ENCODE results near the gene C1orf105. TPM values are rescaled to one million over a fixed set of nuclear protein-coding genes. Genes with fewer than 3 reads are reported as not detected.

Gene C1orf105
- total and polyA plus RNA-seq, 10 of the 15 experiments (the other 5 are each of a cell fraction or from before 2014, with no cell fraction given), result not detected

DNA sequence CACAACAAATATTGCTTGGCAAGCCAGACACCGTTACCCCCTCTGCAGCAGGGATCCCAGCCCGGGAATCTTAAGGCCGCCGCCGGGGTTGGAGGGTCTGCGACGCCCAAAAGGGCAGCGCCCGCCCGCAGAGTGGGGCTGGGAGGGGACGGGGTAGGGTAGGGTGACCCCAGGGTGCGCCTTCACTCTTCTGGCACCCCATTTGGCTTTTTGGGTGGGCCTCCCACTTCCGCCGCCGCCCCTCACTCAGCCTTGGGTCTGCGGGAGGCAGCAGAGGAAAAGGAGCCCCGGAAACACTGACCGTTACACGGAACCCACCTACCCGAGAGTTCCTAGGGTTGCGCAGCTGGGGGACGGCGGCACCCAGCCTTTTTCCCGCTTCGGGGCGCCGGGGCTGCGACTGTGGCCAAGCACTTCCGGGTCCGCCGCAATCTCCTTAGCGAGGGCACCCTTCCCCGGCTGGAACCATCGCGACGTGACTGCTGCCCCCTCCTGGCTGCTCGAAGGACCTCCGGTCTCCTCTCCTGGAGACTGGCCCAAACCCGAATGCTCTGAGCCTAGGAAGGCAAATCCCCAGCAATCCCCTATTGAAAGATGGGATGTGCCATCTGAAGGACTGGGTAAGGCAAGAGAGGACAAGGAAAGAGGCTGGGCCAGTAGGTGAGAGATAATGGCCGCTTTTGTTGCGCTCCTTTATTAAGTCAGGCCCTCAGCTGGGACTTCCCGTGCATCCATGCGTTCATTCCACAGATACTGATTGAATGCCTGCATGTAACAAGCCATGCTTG, 23.4 kb downstream of the C1orf105 start, which contains the start of gene PIGC (continued):
- TF ChIP-seq GABPA (IDR thresholded peaks at IDR 0.05; ENCODE audit: low read depth) (peak; percentile 86), FOS (IDR thresholded peaks at IDR 0.05; ENCODE audit: borderline replicate concordance, extremely low read depth, insufficient read length) (no peak), BCL11A (IDR thresholded peaks at IDR 0.05; ENCODE audit: low read depth, low read length) (0 out of 2 replicates have a peak, but pooled peaks have one; percentile 6), IRF4 (IDR thresholded peaks at IDR 0.05; ENCODE audit: low read depth, low read length) (no peak), MTA3 (IDR thresholded peaks at IDR 0.05; ENCODE audit: borderline replicate concordance, low read length) (no peak), SMC3 (IDR thresholded peaks at IDR 0.05; ENCODE audit: borderline replicate concordance, low read length) (peak; percentile 87), SMAD5 (IDR thresholded peaks at IDR 0.05; ENCODE audit: low read depth) (no peak)
- TF ChIP-seq, protein P1, sequence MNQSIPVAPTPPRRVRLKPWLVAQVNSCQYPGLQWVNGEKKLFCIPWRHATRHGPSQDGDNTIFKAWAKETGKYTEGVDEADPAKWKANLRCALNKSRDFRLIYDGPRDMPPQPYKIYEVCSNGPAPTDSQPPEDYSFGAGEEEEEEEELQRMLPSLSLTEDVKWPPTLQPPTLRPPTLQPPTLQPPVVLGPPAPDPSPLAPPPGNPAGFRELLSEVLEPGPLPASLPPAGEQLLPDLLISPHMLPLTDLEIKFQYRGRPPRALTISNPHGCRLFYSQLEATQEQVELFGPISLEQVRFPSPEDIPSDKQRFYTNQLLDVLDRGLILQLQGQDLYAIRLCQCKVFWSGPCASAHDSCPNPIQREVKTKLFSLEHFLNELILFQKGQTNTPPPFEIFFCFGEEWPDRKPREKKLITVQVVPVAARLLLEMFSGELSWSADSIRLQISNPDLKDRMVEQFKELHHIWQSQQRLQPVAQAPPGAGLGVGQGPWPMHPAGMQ (IDR thresholded peaks at IDR 0.05; ENCODE audit: borderline replicate concordance), result no peak
- TF ChIP-seq, protein P2, sequence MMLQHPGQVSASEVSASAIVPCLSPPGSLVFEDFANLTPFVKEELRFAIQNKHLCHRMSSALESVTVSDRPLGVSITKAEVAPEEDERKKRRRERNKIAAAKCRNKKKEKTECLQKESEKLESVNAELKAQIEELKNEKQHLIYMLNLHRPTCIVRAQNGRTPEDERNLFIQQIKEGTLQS (IDR thresholded peaks at IDR 0.05; ENCODE audit: borderline replicate concordance, extremely low read depth, low read depth, low read length), result no peak
- TF ChIP-seq, protein P3, sequence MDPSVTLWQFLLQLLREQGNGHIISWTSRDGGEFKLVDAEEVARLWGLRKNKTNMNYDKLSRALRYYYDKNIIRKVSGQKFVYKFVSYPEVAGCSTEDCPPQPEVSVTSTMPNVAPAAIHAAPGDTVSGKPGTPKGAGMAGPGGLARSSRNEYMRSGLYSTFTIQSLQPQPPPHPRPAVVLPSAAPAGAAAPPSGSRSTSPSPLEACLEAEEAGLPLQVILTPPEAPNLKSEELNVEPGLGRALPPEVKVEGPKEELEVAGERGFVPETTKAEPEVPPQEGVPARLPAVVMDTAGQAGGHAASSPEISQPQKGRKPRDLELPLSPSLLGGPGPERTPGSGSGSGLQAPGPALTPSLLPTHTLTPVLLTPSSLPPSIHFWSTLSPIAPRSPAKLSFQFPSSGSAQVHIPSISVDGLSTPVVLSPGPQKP (IDR thresholded peaks at IDR 0.05; ENCODE audit: low read depth, low read length), result peak; percentile 83
- TF ChIP-seq, protein P4, sequence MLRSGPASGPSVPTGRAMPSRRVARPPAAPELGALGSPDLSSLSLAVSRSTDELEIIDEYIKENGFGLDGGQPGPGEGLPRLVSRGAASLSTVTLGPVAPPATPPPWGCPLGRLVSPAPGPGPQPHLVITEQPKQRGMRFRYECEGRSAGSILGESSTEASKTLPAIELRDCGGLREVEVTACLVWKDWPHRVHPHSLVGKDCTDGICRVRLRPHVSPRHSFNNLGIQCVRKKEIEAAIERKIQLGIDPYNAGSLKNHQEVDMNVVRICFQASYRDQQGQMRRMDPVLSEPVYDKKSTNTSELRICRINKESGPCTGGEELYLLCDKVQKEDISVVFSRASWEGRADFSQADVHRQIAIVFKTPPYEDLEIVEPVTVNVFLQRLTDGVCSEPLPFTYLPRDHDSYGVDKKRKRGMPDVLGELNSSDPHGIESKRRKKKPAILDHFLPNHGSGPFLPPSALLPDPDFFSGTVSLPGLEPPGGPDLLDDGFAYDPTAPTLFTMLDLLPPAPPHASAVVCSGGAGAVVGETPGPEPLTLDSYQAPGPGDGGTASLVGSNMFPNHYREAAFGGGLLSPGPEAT (IDR thresholded peaks at IDR 0.05; ENCODE audit: low read depth), result 0 out of 2 replicates have a peak, but pooled peaks have one; percentile 46
- TF ChIP-seq, protein P5, sequence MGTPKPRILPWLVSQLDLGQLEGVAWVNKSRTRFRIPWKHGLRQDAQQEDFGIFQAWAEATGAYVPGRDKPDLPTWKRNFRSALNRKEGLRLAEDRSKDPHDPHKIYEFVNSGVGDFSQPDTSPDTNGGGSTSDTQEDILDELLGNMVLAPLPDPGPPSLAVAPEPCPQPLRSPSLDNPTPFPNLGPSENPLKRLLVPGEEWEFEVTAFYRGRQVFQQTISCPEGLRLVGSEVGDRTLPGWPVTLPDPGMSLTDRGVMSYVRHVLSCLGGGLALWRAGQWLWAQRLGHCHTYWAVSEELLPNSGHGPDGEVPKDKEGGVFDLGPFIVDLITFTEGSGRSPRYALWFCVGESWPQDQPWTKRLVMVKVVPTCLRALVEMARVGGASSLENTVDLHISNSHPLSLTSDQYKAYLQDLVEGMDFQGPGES (IDR thresholded peaks at IDR 0.05), result no peak
- TF ChIP-seq, protein P6, sequence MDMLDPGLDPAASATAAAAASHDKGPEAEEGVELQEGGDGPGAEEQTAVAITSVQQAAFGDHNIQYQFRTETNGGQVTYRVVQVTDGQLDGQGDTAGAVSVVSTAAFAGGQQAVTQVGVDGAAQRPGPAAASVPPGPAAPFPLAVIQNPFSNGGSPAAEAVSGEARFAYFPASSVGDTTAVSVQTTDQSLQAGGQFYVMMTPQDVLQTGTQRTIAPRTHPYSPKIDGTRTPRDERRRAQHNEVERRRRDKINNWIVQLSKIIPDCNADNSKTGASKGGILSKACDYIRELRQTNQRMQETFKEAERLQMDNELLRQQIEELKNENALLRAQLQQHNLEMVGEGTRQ (IDR thresholded peaks at IDR 0.05; ENCODE audit: borderline replicate concordance, low read depth, low read length), result no peak
- TF ChIP-seq, protein P7, sequence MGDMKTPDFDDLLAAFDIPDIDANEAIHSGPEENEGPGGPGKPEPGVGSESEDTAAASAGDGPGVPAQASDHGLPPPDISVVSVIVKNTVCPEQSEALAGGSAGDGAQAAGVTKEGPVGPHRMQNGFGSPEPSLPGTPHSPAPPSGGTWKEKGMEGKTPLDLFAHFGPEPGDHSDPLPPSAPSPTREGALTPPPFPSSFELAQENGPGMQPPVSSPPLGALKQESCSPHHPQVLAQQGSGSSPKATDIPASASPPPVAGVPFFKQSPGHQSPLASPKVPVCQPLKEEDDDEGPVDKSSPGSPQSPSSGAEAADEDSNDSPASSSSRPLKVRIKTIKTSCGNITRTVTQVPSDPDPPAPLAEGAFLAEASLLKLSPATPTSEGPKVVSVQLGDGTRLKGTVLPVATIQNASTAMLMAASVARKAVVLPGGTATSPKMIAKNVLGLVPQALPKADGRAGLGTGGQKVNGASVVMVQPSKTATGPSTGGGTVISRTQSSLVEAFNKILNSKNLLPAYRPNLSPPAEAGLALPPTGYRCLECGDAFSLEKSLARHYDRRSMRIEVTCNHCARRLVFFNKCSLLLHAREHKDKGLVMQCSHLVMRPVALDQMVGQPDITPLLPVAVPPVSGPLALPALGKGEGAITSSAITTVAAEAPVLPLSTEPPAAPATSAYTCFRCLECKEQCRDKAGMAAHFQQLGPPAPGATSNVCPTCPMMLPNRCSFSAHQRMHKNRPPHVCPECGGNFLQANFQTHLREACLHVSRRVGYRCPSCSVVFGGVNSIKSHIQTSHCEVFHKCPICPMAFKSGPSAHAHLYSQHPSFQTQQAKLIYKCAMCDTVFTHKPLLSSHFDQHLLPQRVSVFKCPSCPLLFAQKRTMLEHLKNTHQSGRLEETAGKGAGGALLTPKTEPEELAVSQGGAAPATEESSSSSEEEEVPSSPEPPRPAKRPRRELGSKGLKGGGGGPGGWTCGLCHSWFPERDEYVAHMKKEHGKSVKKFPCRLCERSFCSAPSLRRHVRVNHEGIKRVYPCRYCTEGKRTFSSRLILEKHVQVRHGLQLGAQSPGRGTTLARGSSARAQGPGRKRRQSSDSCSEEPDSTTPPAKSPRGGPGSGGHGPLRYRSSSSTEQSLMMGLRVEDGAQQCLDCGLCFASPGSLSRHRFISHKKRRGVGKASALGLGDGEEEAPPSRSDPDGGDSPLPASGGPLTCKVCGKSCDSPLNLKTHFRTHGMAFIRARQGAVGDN (IDR thresholded peaks at IDR 0.05), result peak; percentile 62
- TF ChIP-seq, protein P8, sequence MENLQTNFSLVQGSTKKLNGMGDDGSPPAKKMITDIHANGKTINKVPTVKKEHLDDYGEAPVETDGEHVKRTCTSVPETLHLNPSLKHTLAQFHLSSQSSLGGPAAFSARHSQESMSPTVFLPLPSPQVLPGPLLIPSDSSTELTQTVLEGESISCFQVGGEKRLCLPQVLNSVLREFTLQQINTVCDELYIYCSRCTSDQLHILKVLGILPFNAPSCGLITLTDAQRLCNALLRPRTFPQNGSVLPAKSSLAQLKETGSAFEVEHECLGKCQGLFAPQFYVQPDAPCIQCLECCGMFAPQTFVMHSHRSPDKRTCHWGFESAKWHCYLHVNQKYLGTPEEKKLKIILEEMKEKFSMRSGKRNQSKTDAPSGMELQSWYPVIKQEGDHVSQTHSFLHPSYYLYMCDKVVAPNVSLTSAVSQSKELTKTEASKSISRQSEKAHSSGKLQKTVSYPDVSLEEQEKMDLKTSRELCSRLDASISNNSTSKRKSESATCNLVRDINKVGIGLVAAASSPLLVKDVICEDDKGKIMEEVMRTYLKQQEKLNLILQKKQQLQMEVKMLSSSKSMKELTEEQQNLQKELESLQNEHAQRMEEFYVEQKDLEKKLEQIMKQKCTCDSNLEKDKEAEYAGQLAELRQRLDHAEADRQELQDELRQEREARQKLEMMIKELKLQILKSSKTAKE (IDR thresholded peaks at IDR 0.05; ENCODE audit: low read depth, poor library complexity, severe bottlenecking), result no peak

Measured in GM12878 (cell line).